ENCODE data around the gene ZBTB25.

- TF ChIP-seq GATA2 (IDR thresholded peaks at IDR 0.05; ENCODE audit: low read depth, low read length) = no peak
- no peak for TF ChIP-seq GATA3 (IDR thresholded peaks at IDR 0.05; ENCODE audit: low read depth, low read length)
These were observed 5.4 kb upstream of the ZBTB25 start for GRCh38 chr14:64509036-64509435.
